Muscle of leg (tissue), 11 donors: ENCODE measurements around the gene GPR87. TPM values are rescaled to one million over a fixed set of nuclear protein-coding genes. Genes with fewer than 3 reads are reported as not detected.

Experiments used
- DNase-seq: peaks from one replicate; pipeline ENCODE4 v3.0.0; 2013
- H3K27ac ChIP-seq: one replicate; pipeline ENCODE4 v1.5.1; 2013; ENCODE audit warnings: mild to moderate bottlenecking, low read length, control low read depth
- H3K27me3 ChIP-seq: one replicate; pipeline ENCODE4 v1.6.1; 2013; ENCODE audit warnings: low read length; ENCODE audit not compliant: control insufficient read depth, insufficient read depth
- H3K36me3 ChIP-seq: one replicate; pipeline ENCODE4 v1.6.1; 2013; ENCODE audit warnings: low read length; ENCODE audit not compliant: control insufficient read depth, insufficient read depth
- H3K4me1 ChIP-seq: one replicate; pipeline ENCODE4 v1.6.1; 2013; ENCODE audit warnings: low read length; ENCODE audit not compliant: control insufficient read depth, insufficient read depth
- H3K4me3 ChIP-seq: one replicate; pipeline ENCODE4 v1.5.1; 2013; ENCODE audit warnings: low read length, control low read depth
- H3K9me3 ChIP-seq: replicated peaks from 2 replicates; pipeline ENCODE4 v1.6.1; 2013; ENCODE audit warnings: low read depth, low read length; ENCODE audit not compliant: control insufficient read depth
- WGBS: methylation state at CpG from one replicate; pipeline ENCODE4 v1.1.5; 2013; ENCODE audit warnings: missing lambda C conversion rate; ENCODE audit not compliant: insufficient coverage; 5-methylcytosine and 5-hydroxymethylcytosine counted together
- polyA plus RNA-seq, 8 donors: library from polyadenylated mRNA; unstranded; fragments of 120-200 nt; gene quantifications; one replicate each; pipeline versions ENCODE4 v1.2.1 to v1.2.3, GENCODE V29; 2013; ENCODE audit warnings: inconsistent platforms in 1 of 8, low replicate concordance in 1 of 8; ENCODE audit not compliant: insufficient read length in 8 of 8, insufficient read depth in 1 of 8
- total RNA-seq: library from RNA; stranded (reverse); fragments of 120-200 nt; gene quantifications from one replicate; pipeline ENCODE4 v1.2.4, GENCODE V29; 2013

GPR87 gene
- total and polyA plus RNA-seq, 9 donors = 0.16 to 1.9 TPM; not detected in 7

DNA sequence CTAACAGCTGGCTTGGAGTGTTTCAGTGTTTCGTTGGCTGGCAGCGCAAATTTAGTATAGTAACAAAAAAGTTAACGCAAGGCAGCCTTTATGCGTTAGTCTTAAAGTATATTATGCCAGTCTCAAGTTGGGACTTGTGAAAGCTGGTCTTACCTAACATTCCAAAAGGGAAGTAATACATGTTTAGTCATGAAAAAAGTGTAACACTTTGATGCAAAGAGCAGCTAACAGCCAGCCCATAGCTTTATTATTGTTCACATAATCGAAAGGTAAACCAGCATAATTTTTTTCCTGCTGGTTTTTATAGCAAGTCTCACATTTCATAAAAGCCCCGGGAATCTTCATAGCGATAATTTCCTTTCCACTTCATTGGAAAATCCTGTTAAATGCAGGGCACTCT lies 2.4 kb upstream of the GPR87 start:
- Histone ChIP-seq H3K36me3 (no peaks in the 10 kb centered on the region), H3K27ac (no peak overlapping the region), H3K4me1 (no peaks in the 10 kb centered on the region), H3K9me3 (no peaks in the 10 kb centered on the region), H3K27me3 (no peaks in the 10 kb centered on the region), H3K4me3 (no peak overlapping the region)
- WGBS = 94% methylated on average over 3 of the region's 7 CpGs
- DNase-seq = peak; percentile 21

DNA sequence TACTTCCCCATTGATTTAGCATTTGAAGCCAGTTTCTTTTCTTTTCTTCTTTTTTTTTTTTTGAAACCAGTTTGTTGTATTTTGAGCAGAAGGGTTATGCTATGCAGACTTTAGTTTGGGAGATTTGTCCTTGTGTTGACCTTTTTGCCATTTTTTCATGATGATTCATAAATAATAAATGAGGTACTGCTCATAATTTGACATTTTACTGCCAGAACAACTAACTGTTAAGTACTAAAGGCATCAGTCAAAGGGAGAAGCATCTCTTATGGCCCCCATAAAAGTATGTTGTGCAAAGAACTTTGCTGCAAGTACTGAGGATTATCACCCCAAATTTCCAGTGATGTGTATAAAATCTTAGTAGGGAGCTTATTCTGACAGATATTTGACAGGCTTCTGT lies 1.7 kb upstream of the GPR87 start:
- Histone ChIP-seq H3K27ac (no peak overlapping the region), H3K36me3 (no peaks in the 10 kb centered on the region), H3K4me3 (no peak overlapping the region), H3K27me3 (no peaks in the 10 kb centered on the region), H3K9me3 (no peaks in the 10 kb centered on the region), H3K4me1 (no peaks in the 10 kb centered on the region)
- no peak for DNase-seq

DNA sequence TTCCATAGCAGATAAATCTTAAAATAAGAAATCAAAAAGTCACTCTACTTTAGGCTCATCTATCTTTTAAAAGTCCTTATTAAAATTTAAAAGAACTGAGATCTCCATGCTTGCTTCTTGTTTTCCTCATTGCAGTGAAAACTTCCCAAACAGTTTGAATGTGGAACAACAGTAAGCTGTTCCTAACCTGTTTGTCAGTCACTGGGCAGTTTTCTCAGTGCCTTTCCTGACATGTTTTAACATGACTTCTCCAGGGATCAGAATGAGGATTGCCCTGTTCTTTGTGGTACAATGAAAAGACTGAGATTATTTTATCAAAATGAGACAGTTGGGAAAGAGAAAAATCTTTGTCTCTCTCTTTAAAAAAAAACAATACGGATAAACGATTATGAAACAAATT lies 774 bp downstream of the GPR87 start:
- no peak overlapping the region for H3K4me3 ChIP-seq
- H3K36me3 ChIP-seq = no peaks in the 10 kb centered on the region
- H3K27me3 ChIP-seq = no peaks in the 10 kb centered on the region
- H3K4me1 ChIP-seq = no peaks in the 10 kb centered on the region
- no peak overlapping the region for H3K27ac ChIP-seq
- no peaks in the 10 kb centered on the region for H3K9me3 ChIP-seq
- DNase-seq = no peak
- no CpG with 5 or more reads among the region's 2 CpGs for WGBS

DNA sequence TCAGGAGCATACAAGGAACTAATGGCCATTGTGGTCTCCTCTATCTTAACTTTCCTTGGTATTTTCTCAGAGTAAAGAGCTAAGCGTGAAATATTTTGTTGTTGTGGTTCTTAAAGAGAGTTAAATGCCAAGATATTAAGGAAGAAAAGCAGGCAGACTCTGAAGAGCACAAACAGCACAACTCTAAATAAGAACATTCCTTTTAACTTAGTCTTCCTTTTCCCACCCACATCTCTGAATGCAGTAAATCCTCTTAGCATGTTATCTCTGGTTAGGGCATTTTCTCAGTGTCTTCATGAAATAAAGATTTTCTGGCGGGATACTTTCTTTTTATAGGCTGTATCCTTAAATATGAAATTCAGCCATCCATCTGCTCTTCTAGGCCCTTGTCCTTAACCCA lies 1.5 kb downstream of the GPR87 start:
- Histone ChIP-seq H3K27ac (no peak overlapping the region), H3K4me3 (no peak overlapping the region), H3K36me3 (no peaks in the 10 kb centered on the region), H3K9me3 (no peaks in the 10 kb centered on the region), H3K4me1 (no peaks in the 10 kb centered on the region), H3K27me3 (no peaks in the 10 kb centered on the region)
- DNase-seq = no peak
- no CpG with 5 or more reads among the region's 2 CpGs for WGBS

DNA sequence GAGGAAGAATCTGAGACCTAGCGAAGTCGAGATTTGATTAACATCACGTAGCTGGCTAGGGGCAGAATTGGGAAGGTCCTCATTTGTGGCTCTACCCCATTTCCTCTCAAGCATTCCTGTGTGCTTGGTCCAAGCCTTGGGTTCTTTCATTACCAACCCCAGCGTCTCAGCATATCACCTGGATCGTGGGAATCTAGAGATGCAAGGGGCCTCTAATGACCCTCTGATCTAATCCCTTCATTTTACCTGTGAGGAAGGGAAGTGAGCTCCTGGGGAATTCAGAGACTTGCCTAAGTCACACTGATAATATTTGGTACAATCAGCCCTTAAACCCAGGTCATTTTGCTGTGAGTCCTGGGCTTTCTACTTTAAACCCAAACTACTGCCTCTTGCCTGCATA lies 2.0 kb downstream of the GPR87 start:
- 83% methylated on average over 1 of the region's 5 CpGs for WGBS
- no peaks in the 10 kb centered on the region for H3K36me3 ChIP-seq
- DNase-seq = no peak
- H3K9me3 ChIP-seq = no peaks in the 10 kb centered on the region
- no peaks in the 10 kb centered on the region for H3K27me3 ChIP-seq
- no peak overlapping the region for H3K27ac ChIP-seq
- H3K4me1 ChIP-seq = no peaks in the 10 kb centered on the region
- H3K4me3 ChIP-seq = no peak overlapping the region

DNA sequence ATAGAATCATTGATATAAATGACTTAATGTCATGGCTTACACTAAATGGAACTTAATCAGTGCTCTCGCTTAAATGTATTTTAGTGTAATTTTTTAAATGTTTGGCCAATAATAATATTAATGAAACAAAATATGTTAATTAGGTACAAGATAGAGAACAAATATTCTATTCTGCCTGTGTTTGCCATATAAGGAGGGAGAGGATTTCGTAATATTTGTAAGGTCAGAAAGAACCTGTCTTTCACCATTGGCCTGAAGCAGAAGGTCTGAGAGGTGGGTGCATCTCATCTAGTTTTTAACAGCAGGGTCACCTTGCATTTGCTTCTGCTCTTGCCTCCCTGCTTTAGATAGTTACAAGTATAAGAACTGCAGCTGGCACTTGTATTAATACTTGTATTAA lies 2.5 kb downstream of the GPR87 start:
- Histone ChIP-seq H3K27ac (no peak overlapping the region), H3K4me3 (no peak overlapping the region), H3K9me3 (no peaks in the 10 kb centered on the region), H3K36me3 (no peaks in the 10 kb centered on the region), H3K4me1 (no peaks in the 10 kb centered on the region), H3K27me3 (no peaks in the 10 kb centered on the region)
- WGBS = no CpG with 5 or more reads among the region's 2 CpGs
- no peak for DNase-seq

DNA sequence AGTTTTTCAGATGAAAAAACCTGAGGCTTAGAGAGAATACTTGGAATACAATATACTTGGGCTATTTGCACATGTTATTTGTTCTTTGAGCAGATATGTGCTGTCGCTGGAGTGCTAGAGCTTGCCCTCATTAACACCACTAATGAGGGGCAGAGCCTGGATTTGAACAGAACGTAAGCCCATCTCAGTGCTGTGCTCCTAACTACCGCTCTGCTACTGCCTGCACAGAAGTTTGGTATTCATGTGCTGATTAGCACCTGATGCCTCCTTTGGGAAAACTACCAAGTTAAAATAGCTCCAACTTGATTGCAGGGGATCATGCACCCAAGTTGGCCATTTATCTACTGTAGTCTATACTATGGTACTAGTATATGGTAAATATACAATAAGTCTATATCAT lies 3.6 kb downstream of the GPR87 start:
- Histone ChIP-seq H3K27me3 (no peaks in the 10 kb centered on the region), H3K36me3 (no peaks in the 10 kb centered on the region), H3K9me3 (no peaks in the 10 kb centered on the region), H3K4me3 (no peak overlapping the region), H3K4me1 (no peaks in the 10 kb centered on the region), H3K27ac (no peak overlapping the region)
- no peak for DNase-seq
- WGBS = 89% methylated on average over 3 of the region's 3 CpGs

DNA sequence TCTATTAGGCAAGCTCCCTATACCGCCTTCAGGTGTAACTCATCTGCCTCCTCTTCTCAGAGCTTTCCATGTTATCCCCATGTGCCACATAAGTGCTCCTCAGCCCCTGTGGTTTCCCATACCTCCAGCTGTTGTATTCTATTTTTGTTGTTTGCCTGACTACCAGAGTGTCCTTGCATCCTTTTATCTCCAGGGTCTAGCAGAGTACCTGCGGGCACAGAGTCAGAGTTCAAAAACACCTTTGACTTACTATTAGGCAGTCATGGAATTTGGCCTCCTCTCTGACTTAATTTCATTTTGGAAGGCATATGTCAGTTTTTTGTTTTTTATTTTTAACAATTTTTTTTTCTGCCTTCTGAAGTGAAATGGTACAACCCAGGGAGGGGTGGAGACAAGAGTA lies 7.1 kb downstream of the GPR87 start:
- Histone ChIP-seq H3K4me3 (no peak overlapping the region), H3K4me1 (no peaks in the 10 kb centered on the region), H3K27me3 (no peaks in the 10 kb centered on the region), H3K9me3 (no peaks in the 10 kb centered on the region), H3K36me3 (no peaks in the 10 kb centered on the region), H3K27ac (no peak overlapping the region)
- no peak for DNase-seq
- WGBS = 100% methylated on average over 1 of the region's 2 CpGs

DNA sequence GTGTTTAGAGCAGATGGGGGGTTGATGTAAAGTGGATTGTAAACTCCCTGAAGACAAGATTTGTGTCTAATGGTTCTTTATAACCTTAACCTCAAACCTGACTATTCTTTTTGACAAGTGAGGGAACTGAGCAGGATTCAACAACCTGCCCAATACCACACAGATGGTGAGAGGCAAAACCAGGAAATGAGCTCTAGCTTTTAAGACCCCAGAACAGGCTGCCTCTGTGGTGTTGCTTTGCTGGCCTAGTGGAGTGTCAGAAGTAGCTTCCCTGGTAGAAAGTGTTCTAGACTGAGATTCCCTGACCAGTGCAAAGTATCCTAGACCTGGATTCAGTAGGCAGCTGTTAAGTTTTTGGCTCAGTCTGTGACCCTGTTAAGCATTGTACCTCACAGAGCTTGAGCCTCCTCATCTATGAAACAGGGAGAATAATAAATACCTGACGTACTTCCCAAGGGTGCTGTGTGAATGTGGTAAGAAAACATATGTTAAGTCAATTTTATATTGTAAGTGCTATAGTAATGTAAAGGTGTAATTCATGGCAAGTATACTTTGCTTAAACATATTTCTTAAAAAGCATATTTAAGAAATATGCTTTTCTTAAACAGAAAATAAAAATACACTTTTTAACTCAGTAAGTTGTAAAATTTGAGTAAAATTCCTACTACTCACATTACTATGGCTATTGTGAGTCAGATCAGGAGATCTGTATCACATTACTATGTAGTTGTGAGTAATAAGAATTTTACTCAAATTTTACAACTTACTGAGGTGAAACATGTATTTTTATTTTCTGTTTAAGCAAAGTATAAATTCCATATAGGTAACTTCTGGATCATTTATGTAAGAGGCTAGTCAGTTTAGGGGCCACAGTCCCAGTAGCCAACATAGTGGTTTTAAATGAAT lies 8.8 kb downstream of the GPR87 start:
- no peak for DNase-seq
- H3K4me3 ChIP-seq = no peak overlapping the region
- H3K27ac ChIP-seq = no peak overlapping the region
- no CpG with 5 or more reads among the region's 1 CpG for WGBS
- H3K27me3 ChIP-seq = no peaks in the 10 kb centered on the region
- no peaks in the 10 kb centered on the region for H3K4me1 ChIP-seq
- H3K9me3 ChIP-seq = no peaks in the 10 kb centered on the region
- H3K36me3 ChIP-seq = no peaks in the 10 kb centered on the region

DNA sequence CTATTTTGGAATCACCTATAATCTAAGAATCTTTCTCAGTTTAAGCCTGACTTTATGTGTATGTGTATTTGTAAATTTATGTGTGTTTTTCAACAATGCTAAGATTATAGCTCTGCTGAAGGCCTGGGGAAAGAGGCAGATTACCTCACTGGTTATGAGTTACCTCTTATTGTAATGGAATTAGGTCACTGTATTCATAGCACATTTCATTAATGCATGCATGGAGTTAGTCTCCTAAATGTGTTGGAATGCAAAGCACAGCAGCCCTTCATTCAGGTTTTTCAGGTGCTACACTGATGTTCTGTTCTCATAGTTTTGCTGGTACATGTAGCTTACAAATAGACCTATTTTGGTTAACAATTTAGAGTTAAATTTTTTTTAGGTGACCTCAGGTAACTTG lies 9.5 kb downstream of the GPR87 start:
- Histone ChIP-seq H3K4me1 (no peaks in the 10 kb centered on the region), H3K27me3 (no peaks in the 10 kb centered on the region), H3K36me3 (no peaks in the 10 kb centered on the region), H3K4me3 (no peak overlapping the region), H3K9me3 (no peaks in the 10 kb centered on the region), H3K27ac (no peak overlapping the region)
- no peak for DNase-seq
